Diencephalon (tissue), 1 donor: ENCODE measurements around the gene POP7. TPM values are rescaled to one million over a fixed set of nuclear protein-coding genes. Genes with fewer than 3 reads are reported as not detected.

Source experiments
- total RNA-seq: library from RNA; depleted of rRNA; stranded (reverse); fragments of >200 nt; gene quantifications from one replicate; pipeline ENCODE4 v1.2.3, GENCODE V29; 2014

POP7 gene
- 38.1 TPM for total RNA-seq

DNA sequence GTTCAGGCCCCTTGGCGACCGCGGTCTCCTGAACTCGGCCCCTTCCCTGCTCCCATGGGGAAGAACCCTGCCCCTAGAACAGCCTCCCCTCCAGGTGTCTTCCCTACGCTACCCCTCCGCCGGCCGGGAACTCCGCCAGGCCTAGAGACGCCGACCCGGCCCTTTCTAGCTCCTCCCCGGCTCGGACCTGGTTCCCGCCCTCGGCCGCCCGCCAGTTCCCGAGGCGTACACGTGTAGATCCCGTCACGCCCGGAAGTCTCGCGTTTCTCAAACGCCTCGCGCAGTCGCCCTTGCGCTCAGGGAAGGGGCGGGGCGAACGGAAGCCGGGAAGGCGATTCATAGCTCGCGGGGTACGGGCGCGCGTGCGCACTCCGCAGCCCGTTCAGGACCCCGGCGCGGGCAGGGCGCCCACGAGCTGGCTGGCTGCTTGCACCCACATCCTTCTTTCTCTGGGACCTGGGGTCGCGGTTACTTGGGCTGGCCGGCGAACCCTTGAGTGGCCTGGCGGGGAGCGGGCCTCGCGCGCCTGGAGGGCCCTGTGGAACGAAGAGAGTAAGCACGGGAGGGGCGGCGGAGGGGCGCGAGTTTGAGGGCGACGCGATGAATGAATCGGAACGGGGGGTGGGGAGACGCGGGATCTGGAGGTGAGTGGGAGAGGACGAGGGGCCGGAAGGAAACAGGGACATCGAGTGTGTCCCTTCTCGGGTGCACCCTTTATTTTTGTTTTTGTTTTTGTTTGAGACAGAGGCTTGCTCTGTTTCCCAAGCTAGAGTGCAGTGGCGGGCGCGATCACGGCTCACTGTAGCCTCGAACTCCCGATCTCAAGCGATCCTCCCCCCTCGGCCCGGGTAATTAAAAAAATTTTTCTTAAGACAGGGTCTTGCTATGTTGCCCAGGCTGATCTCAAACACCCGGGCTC is at the start of gene POP7:
Gene POP7, plus strand, starts transcription at position 369 of the 919 bp plus-strand sequence. CDS start 710 bp downstream, outside the sequence.

DNA sequence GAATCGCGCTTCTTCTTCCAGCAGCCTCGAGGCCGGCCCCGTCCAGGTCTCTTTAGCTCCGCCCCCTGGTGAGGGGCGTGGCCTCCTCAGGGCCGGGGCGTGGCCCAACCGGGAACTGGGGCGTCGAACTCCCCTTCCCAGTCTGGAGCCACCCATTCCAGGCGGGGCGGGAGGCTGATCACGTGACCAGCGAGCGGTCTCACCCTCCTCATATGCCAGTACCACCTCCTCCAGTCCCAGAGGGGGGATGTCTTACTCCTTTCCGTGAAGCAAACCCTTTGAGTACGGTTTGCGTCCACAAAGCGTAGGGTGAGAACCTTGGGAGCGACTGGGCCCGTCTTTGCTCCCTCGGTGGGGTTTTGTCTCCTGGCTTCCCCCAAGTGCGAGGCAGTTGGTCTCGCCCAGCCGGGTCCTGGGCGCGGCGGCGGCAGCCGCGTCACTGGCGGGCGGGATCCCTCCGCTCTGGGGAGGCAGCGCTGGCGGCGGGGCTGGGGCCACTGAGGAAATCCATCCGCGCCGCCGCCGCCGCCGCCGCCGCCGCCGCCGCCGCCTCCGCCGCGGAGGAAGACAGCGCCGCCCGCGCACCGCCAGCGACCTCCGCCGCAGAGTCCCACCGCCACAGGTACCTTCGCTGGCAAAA is 32.5 kb upstream of the POP7 start, which contains the start of gene GNB2:
Gene GNB2, plus strand, starts transcription at position 439 of the 640 bp plus-strand sequence. CDS start 2,526 bp downstream, outside the sequence.

GRCh38 chr7:100694098-100694745 is 11.7 kb upstream of the POP7 start, which contains the start of gene GIGYF1:
Gene GIGYF1, minus strand, starts transcription at chr7:100694250. Its CDS starts 6,012 bp downstream, at chr7:100688238.

GRCh38 chr7:100720279-100720670 is 14.4 kb downstream of the POP7 start, which contains the start of gene EPO:
Gene EPO, plus strand, starts transcription at chr7:100720468. Its CDS starts 513 bp downstream, at chr7:100720981.

Other genes starting within 250 kb of the POP7 start
- not detected for gene SPACDR, start 241.9 kb upstream of the POP7 start, total RNA-seq
- gene TSC22D4, start 226.9 kb upstream of the POP7 start, total RNA-seq: 33.7 TPM
- 38.8 TPM for gene NYAP1, start 222.2 kb upstream of the POP7 start, total RNA-seq
- 6.7 TPM for gene AGFG2, start 166.9 kb upstream of the POP7 start, total RNA-seq
- gene SAP25, start 132.2 kb upstream of the POP7 start, total RNA-seq: not detected
- gene LRCH4, start 120.0 kb upstream of the POP7 start, total RNA-seq: 11.1 TPM
- gene FBXO24, start 119.8 kb upstream of the POP7 start, total RNA-seq: not detected
- gene PCOLCE, start 103.8 kb upstream of the POP7 start, total RNA-seq: 9.0 TPM
- gene MOSPD3, start 93.6 kb upstream of the POP7 start, total RNA-seq: 11.3 TPM
- 9.2 TPM for gene TFR2, start 64.6 kb upstream of the POP7 start, total RNA-seq
- 90.4 TPM for gene ACTL6B, start 49.7 kb upstream of the POP7 start, total RNA-seq
- gene GNB2, start 32.4 kb upstream of the POP7 start, total RNA-seq: 120 TPM
- gene GIGYF1, start 11.9 kb upstream of the POP7 start, total RNA-seq: 16.4 TPM
- not detected for gene EPO, start 14.3 kb downstream of the POP7 start, total RNA-seq
- gene ZAN, start 27.5 kb downstream of the POP7 start, total RNA-seq: not detected
- 11.1 TPM for gene EPHB4, start 121.4 kb downstream of the POP7 start, total RNA-seq
- gene SLC12A9, start 146.6 kb downstream of the POP7 start, total RNA-seq: 27.9 TPM
- gene TRIP6, start 161.3 kb downstream of the POP7 start, total RNA-seq: 10.4 TPM
- gene SRRT, start 169.0 kb downstream of the POP7 start, total RNA-seq: 30.2 TPM
- gene UFSP1, start 183.6 kb downstream of the POP7 start, total RNA-seq: 3.7 TPM
- 73.4 TPM for gene ACHE, start 189.8 kb downstream of the POP7 start, total RNA-seq
- 2.1 TPM for gene MUC3A, start 243.4 kb downstream of the POP7 start, total RNA-seq